ENCODE results near the gene PRPH. TPM values are rescaled to one million over a fixed set of nuclear protein-coding genes. Genes with fewer than 3 reads are reported as not detected.
"Not testable (repeated sequence)": the region's sequence is repeated elsewhere in the genome, so short reads cannot be mapped to it uniquely, and the experiment has no call there.

Gene PRPH
- total RNA-seq, 1 donor from 2014 or later: not detected

DNA sequence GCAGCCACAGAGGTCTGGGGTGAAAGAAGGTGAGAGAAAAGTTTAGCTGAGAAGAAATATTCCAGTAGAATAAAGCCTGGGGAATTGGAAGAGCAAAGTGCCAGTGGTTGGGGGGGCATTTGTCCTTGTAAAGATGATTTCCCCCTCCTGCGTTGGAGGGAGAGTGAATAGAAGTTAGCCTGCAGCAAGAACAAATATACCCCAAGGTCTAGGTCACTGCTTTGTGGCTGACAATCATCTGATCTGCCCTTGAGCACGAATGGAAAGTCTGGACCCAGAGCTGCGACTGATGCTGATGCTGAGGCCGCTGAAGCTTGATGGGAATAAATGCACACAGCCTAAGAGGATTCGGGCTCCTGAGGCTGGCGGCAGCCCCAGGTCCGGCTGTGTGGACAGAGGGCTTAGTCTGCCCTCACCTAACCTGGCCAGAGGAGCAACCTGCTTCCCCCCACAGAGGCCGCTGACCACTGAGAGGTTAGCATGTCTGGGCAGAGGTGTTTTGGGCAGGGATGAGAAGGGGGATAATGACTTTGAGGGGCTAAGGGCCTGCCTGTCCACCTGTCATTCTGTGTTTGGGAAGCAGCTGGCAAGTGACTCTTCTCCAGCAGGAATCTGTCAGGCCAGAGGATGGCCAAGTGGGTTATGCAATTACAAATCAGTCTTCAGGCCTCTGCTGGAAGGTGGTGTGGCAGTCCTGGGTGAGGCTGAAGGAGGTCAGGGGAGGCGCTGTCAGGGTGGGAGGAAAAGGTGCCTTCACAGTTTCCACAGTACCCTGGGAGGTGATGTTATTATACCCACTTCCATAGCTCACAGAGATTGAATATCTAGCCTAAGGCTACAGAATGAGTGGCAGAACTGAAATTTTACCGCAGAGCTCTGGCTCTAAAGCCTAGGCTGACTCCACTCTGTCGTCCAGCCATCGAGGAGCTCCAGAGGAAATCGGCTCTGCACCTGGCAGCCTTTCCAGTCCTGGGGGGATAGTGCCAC, 18.4 kb upstream of the PRPH start:
- DNase-seq (ENCODE audit: low spot score) (no peak), ATAC-seq (peak; percentile 31)

DNA sequence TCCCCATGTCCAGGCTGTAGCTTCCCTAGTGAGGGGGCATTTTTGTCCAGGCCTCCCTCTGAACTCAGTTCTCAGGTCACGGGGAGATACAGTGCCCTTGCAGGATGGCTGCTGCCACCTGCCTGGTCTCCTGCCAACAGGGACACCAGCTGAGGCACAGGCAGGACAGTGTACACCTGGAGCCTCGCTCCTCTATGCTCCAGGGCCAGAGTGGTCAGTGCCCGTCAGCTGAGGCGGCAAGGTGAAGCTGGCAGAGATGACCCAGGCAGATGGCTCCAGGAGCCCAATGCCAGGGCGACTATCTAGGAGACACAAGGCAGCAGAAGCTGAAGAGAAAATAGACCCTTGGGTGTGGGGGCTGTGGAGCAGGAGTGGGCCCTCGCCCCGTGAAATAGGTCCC, 17.5 kb upstream of the PRPH start:
- ATAC-seq (no peak), DNase-seq (ENCODE audit: low spot score) (no peak)

DNA sequence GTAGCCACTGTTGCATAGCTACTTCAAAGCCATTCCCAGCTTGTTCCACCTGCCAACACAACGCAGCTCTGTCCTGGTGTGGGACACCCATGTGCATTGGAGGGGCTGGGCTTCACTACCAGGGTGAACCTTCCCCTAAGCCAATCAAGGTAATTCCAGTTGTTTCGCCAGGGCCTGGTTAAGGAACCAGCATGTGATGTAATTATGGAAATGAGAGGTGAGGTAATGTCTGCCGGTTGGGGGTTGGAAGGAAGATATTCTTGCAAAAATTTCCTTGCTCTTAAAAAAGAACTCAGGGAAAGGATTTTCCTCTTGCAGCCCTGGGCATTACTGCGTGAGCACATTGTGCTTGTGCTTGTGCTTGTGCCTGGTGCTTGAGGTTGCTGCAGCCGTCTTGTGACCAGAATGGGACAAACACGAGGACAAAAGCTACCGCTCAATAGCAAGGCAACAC, 15.2 kb upstream of the PRPH start:
- DNase-seq (ENCODE audit: low spot score): no peak
- ATAC-seq: peak; percentile 39

DNA sequence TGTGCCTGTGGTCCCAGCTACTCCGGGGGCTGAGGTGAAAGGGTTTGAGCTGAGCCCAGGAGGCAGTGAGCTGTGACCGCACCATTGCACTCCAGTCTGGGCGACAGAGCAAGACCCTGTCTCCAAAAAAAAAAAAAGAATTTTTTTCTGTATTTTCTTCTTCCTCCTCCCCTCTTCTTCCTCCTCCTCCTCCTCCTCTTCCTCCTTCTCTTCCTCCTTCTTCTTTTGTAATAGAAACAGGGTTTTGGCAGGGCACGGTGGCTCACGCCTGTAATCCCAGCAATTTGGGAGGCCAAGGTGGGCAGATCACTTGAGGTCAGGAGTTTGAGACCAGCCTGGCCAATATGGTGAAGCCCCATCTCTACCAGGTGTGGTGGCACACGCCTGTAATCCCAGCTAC, 14.4 kb upstream of the PRPH start:
- DNase-seq (ENCODE audit: low spot score); ATAC-seq: not testable (repeated sequence)

DNA sequence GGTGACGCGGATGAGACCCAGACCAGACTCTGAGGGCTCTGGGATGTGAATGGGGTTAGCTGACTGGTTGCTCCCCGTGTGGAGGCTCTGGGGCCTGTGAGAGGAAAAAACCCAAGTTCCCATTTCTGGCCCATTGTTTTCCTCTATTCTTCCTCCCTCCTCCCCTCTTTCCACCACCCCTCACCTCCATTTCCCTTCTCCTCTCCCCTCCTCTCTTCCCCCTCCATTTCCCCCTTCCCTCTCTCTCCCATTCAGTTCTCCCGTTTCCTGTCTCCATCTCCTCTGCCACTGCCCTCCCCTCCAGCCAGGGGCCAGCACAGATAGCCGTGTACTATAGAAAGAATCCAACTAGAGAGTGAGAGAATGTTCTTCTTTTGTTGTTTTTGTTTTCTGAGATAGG, 12.6 kb upstream of the PRPH start:
- no peak for ATAC-seq
- no peak for DNase-seq (ENCODE audit: low spot score)

DNA sequence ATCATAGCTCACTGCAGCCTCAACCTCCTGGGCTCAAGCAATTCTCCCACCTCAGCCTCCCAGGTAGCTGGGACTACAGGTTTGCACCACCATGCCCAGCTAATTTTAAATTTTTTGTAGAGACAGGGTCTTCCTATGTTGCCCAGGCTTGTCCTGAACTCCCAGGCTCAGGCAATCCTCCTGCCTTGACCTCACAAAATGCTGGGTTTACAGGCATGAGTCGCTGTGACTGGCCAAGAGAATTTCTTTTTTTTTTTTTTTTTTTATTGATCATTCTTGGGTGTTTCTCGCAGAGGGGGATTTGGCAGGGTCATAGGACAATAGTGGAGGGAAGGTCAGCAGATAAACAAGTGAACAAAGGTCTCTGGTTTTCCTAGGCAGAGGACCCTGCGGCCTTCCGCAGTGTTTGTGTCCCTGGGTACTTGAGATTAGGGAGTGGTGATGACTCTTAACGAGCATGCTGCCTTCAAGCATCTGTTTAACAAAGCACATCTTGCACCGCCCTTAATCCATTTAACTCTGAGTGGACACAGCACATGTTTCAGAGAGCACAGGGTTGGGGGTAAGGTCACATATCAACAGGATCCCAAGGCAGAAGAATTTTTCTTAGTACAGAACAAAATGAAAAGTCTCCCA, 12.1 kb upstream of the PRPH start:
- not testable (repeated sequence) for DNase-seq (ENCODE audit: low spot score); ATAC-seq

DNA sequence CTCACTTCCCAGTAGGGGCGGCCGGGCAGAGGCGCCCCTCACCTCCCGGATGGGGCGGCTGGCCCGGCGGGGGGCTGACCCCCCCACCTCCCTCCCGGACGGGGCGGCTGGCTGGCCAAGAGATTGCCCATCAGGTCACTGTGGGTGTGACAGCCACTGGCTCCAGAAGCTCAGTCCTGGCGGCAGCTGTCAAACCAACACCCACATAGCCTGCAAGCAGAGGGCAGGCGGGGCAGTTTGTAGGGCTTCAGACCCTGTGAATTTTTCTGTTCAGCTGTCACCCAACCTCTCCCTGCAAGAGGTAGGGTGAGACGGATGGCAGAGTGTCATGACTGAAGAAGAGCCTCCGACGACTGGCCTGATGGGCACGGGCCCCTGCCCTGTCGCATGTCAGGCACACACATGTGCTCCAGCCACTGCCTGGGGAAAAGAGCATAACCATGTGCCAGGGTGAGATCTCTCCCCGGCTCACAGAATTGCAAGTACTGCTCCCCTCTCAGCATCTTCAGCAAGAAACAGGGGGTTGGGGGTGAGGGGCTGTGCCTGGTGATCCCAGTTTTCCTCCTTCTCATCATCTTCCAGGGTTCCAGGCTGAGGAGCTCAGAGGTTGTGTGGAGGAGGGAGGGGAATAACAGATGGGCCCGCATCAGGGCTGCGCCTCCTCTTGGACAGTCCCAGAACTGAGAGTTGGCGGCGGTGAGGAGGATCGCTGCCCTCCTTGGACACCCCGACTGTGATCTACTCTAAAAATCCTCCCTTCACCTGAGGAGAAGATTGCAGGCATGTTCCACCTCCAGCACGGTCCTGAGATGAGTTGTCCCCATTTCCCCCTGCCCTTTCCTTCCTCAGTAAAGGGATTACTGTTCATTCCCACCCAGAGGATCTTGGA, 11.2 kb upstream of the PRPH start:
- DNase-seq (ENCODE audit: low spot score) (no peak), ATAC-seq (no peak)

DNA sequence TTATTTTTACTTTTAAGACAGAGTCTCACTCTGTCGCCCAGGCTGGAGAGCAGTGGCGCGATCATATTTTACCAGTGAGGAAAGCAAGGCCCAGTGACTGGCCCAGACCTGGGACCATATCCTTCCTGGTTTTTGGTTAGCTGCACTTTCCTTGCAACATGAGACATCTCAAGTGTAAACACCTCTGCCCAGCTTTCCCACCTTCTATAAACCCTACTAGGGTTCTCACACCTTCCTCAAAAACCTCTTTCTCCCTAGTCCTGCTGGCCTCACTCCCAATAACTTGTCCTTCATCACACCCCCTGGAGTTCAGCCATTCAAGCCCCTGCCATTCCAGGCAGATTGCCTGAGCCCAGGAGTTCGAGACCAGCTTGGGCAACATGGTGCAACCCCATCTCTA, 10.3 kb upstream of the PRPH start:
- no peak for DNase-seq (ENCODE audit: low spot score)

DNA sequence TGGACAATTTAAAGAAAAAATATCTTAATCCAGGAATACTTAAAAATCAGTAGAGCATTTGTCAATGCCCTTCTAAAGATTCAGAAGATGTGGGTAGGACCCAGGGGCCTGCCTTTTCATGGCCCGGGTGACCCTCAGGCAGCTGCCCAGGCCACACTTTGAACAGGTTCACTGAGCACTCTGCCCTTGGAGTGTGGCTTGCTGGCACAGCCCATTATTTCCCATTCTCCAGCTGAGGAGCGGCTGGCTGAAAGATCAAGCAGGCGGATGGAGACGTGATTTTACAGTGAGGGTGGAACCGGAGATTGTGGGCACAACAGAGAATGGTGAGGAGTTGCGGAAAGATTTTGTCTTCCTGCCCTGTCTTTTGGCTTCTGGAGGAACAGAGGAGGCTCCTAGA, 7.1 kb upstream of the PRPH start:
- DNase-seq (ENCODE audit: low spot score): no peak
- ATAC-seq: no peak

More for the DNA sequence above, 10.3 kb upstream of the PRPH start:
- ATAC-seq: no peak

DNA sequence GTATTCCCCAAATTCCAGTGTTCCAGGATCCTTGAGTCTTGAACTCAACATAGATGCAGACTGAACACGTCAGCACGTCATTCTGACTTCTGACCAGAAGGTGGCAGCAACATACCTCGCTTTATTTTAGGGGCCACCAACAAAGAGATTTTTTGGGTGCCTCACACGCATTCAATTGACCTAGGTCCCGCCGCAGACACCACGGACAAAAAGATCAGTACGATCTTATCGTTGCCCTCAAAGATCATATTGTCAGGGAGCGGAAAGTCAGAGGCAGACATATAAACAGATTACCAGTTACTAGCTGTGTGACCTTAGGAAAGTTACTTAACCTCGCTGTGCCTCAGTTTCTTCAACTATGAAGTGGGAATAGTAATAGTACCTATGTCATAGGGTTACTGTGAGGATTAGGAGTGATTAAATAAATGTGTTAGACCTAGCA, 6.5 kb upstream of the PRPH start:
- ATAC-seq: peak; percentile 87

DNA sequence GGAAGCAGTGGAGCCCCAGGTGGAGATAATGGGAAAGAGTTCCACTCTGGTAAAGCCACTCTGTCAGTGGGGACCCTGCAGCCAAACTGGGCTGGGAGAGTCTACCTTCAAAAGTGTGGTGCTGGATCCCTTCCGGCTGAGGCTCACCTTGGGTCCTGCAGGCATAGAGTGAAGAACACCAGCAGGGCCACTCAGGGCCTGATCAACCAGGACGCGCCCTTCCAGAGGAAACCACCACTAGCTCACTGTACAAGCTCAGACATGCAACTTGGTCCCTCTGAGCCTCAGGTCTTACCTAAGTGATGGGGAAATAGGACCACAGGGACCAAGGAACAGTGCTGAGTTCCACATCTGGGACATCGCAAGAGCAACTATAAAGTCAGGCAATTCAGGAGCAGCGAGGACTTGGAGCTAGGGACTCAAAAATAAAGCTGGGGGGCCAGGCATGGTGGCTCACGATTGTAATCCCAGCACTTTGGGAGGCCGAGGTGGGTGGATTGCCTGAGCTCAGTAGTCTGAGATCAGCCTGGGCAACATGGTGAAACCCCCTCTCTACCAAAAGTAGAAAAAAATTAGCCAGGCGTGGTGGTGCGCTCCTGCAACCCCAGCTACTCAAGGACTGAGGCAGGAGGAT, 5.9 kb upstream of the PRPH start:
- DNase-seq (ENCODE audit: low spot score) (no peak), ATAC-seq (no peak)

More for the DNA sequence above, 6.5 kb upstream of the PRPH start:
- DNase-seq (ENCODE audit: low spot score): no peak

DNA sequence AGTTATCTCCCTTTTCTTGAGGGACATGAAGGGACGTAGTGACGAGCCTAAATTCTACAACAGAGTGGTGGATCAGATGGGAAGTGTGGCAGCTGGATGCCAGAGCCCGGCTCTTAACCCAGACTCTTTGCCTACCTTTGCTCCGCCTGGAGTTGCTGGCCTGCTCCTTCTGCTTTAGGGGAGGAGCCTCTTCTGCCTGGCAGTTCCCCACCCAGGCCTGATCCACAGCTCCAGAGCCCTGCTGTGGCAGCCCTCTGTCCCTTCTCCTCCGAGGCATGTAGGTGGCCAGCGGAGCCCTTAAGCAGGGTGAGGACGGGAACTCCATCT, 2.3 kb upstream of the PRPH start:
- ATAC-seq: no peak
- no peak for DNase-seq (ENCODE audit: low spot score)

DNA sequence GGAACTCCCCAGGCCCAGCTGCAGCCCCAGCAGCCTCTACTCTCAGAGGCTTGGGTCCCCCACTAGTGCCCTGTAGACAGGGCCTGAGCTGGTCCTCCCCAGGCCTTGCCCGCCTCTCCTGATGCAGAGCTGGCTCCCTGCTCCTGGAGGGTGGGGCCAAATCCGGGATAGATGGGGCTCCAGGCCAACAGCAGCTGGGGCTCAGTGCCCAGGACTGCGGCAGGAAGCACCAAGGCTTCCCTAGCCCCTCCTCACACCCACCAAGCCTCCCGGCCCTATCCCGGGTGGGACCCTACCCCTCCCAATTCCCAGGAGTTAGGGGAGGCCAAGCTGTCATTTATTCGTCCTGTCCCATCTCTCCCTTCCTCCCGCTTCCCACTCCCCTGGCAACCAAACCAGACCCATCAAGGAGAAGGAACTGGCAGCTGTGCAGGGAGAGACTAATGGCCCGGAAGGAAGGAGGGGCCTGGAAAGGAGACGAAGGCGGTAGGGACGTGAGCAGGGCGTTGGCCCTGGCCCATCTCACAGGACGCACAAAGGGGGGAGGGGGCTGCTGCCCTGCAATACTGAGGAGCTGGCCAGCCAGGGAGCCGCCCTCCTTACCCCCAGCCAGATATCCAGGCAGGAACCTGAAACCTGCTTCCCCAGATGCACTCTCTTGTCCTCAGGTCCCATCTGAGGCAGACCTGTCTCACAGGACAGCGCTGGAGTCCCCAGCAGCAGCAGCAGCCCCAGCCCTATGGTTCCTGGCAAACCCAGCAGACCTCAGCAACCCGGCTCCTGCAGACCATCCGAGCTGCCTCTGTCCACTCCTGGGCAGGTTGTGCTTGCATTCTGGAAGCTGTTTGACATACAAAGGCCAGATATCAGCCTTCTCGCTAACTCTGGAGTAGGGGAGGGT, 1.6 kb upstream of the PRPH start:
- no peak for ATAC-seq
- no peak for DNase-seq (ENCODE audit: low spot score)

DNA sequence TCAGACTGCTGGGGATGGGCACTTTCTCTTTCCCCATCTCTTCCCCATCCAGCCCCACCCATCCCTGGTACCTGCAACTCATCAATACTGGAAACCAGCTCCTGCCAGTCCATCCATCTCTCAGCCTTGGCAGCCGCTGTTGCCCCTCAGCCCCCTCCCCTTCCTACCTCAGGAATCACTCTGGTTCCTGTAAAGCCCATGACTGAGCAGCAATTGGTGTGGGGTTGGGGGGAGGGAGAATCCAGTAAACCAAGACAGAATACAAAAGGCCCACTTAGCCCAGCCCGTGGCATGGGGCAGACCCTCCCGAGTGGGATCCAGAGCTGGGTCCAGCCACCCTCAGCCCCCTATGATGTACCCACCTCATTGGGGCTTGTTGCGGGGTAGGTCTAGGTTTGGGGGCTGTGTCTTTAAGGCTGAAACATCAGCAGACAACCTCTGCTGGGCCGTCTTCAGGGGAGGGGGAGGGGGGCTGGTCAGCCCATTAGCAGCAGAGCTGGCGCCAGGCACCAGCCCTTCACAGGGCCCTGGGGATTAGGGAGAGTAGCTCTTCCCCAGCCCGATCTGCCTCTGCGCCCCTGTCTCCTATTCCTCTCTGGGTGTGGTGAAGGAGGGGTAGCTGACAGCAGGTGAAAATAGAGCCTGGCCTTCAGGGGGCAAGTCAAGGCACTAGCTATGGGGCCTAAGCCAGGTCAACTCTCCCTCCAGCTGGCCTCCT, 702 bp upstream of the PRPH start:
- DNase-seq (ENCODE audit: low spot score): no peak
- no peak for ATAC-seq

DNA sequence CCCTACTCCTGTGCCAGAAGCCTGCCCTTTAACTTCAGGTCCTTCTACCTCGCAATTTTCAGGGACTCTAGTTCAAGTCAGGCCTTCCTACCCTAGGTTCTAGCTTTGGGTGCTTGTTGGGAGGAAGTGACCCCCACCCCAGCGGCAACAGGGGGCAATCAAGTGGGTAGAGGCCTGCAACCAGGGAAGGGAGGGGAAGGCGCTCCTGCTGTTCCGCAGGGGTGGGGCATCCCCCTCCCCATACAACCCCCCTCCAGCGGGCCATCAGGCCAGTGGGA, 204 bp upstream of the PRPH start:
- no peak for DNase-seq (ENCODE audit: low spot score)
- ATAC-seq: no peak

DNA sequence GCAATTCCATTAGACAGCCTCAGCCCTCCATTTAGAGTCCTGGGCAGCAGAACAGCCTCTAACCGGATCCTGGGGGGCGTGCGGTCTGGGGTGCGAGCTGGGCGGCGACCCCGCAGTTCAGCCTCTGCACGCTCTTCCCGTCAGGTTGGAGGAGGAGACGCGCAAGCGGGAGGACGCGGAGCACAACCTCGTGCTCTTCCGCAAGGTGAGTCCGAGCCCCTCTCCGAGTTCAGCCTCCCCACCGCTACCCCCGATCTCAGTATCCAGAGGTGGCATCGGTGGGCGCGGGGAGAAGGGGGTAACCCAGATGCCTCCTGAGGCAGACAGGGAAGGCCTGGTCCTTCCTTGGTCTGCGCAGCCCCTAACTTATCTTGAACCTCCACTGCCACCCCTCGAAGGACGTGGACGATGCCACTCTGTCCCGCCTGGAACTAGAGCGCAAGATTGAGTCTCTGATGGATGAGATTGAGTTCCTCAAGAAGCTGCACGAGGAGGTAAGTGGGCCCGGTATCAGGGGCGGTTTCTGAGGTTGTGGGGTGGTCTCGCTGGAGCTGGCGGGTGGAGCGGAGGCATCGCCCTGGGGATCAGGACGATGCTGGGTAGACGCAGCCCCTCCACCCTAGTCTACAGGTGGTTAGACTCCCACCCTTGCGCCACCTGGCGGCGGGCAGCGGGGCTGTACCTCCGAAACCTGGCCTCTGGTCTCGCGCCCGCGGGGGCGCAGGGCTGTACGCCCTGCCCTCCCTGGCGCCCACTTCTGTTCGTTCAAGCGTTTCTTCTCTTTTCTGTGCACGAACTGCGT, 1.3 kb downstream of the PRPH start:
- DNase-seq (ENCODE audit: low spot score): peak; percentile 53
- ATAC-seq: peak; percentile 69

DNA sequence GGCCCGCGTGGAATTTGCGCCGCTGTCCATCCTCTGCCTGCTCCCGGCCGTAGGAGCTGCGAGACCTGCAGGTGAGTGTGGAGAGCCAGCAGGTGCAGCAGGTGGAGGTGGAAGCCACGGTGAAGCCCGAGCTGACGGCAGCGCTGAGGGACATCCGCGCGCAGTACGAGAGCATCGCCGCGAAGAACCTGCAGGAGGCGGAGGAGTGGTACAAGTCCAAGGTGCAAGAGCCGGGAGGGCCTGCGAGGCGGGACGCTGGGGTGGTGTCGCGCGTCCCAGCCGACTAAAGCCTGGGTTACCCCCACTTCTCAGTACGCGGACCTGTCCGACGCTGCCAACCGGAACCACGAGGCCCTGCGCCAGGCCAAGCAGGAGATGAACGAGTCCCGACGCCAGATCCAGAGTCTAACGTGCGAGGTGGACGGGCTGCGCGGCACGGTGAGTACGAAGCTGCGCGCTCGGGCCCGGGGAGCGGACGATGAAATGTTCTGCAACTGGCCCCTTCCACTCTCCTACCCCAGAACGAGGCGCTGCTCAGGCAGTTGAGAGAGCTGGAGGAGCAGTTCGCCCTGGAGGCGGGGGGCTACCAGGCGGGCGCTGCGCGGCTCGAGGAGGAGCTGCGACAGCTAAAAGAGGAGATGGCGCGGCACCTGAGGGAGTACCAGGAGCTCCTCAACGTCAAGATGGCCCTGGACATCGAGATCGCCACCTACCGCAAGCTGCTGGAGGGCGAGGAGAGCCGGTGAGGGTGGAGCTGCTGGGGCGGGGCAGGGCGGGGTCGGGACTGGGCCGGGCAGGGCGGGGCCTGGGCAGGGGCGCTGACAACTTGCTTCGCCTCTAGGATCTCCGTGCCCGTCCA, 2.1 kb downstream of the PRPH start:
- peak; percentile 21 for ATAC-seq
- no peak for DNase-seq (ENCODE audit: low spot score)

DNA sequence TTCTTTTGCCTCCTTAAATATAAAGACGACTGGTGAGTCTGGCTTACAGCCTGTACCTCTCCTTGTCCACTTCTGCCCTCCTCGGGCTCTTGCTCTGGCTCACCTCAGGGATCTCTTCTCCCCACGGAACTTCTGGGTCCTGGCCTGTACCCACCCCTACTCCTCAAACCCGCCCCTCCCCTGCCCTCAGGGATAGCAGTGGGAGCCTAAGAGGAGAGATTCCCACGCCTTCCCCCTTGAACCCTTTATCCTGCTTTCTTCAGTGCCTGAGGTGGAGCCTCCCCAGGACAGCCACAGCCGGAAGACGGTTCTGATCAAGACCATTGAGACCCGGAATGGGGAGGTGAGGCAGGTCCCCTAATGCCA, 2.7 kb downstream of the PRPH start:
- no peak for DNase-seq (ENCODE audit: low spot score)

More for the DNA sequence above, 2.7 kb downstream of the PRPH start:
- ATAC-seq: no peak

Data from left lobe of liver (tissue), 2 donors.